ENCODE results near the gene SCYGR8.

The SCYGR8 gene

DNA sequence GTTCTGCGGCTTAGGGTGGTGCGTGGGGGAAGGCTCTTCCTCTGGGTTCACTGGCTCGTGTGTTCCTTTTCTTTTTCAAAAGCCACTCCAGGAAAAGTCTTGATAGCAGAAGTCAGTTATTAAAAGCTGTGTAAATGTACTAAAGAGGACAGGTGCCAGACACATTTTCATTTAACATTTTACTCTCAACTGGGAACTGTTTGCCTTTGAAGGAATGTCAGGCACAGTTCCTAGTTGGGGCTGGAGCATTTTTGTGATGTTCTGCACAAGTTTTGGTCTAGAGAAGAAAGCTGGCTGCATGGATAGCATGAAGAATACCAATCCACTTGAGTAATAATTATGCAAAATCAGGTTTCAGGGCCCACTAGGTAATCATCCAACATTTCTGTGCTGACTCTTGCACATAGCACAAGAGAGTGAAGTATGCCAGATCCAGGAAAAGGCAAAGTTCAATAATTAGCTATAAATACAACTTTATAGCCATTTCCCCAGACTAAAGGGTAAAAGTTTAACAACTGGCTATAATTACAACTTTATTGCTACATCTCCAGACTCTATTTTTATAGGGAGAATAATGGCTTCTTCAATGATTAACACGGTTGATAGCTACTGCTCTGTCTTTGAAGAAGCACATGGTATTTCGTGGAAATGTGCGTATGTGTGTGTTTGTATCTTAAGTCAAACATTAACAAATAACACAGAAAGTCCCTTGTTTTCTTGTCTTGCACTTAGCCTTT lies 16.2 kb downstream of the SCYGR8 start:
- DNase-seq (ENCODE audit: low read depth) = no peak

DNA sequence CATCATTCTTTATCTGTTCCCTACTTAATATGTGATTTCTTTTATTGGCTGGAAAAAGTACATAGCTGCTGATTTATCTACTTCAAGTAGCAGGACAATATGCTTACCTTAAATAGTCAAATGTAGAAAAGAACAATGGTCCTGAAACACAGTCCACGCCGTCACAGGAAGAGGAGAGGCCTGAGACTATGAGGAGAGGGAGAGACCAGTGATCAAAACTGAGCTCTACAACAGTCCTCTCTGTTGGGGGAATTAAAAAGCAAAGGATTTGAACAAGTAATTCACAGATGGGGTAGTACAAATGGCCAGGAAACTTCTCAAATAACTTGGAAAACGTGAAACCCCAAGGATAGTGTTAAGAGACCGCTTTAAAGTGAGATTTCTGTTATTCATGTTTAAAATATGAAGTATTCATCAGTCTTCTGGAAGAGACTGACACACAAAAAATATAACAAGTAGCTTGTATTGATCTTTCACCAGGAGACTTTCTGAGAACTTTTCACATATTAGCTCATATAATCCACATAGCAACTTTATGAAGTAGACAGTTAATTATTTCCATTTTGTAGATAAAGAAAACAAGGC lies 20.2 kb downstream of the SCYGR8 start:
- DNase-seq (ENCODE audit: low read depth) = no peak

DNA sequence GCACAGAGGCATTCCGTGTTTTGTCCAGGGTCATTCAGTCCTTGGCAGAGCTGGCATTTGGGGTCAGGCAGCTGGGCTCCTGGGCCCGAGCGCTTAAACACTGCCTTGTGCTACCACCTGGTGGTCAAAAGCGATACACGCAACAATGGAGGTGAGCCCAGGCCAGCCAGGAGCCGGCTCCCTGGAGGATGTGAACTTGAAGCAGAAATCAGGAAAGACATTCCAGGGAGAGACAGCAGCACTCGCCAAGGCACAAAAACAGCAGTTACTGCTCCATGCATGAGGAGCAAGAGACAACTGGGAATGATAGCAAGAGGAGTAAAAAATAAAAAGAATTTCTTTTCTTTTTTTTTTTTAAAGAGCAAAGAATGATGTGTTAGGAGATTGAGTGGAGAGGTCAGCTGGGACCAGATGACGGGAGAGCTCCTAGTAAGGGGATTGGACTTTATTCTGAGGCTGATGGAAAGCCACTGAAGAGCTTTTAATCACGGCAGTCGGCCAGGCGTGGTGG lies 20.7 kb downstream of the SCYGR8 start:
- DNase-seq (ENCODE audit: low read depth) = peak; percentile 50

DNA sequence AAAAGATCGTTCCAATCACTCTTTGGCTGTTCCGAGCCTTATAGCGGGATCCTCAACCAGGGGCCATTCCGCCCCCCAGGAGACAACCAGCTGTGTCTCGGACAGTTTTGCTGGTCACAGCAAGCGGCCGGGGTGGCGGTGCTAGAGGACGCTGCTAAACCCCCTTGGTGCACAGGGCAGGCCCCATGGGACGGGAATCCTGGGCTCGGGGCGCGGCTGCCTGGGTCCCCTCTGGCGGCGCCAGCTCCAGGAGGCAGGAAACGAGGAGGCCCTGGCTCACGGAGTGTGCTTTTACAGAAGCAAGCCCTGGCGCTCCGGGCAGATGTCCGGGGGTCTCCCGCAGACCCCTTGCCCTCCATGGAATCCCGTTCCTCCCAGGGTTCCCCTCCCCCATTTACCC lies 22.1 kb downstream of the SCYGR8 start:
- DNase-seq (ENCODE audit: low read depth) = no peak

DNA sequence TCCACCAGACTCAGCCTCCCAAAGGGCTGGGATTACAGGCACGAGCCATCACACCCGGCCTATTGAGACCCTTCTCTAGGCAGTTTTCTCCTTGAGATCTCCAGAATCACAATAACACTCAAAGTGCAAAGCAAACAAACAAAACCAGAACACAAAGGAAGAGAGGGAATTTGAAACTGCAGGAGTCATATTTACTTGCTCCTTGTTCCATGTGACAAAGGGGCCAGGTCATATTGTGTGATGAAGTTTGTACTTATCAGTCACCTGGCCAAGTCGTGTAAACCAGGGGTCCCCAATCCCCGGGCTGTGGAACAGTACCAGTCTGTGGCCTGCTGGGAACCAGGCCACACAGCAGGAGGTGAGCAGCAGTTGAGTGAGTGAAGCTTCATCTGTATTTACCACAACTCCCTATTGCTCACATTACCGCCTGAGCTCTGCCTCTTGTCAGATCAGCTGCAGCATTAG lies 26.5 kb downstream of the SCYGR8 start:
- DNase-seq (ENCODE audit: low read depth) = no peak

DNA sequence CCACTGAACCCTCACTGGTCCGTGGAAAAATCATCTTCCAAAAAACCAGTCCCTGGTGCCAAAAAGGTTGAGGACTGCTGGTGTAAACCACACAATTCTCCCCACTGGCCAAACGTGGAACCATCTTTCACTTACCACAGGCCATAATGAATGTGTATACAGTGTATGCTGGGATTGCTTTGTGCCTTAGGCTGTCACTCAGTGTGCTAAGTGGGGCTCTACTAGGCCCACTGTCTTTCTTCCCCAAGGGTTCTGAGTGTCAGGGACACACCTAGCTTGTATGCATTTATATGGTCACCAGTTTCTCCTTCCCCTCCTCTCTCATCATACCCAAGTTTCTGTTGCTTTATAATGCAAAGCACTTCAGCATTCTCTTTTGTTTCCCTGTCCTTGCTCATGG lies 27.2 kb downstream of the SCYGR8 start:
- DNase-seq (ENCODE audit: low read depth) = no peak

DNA sequence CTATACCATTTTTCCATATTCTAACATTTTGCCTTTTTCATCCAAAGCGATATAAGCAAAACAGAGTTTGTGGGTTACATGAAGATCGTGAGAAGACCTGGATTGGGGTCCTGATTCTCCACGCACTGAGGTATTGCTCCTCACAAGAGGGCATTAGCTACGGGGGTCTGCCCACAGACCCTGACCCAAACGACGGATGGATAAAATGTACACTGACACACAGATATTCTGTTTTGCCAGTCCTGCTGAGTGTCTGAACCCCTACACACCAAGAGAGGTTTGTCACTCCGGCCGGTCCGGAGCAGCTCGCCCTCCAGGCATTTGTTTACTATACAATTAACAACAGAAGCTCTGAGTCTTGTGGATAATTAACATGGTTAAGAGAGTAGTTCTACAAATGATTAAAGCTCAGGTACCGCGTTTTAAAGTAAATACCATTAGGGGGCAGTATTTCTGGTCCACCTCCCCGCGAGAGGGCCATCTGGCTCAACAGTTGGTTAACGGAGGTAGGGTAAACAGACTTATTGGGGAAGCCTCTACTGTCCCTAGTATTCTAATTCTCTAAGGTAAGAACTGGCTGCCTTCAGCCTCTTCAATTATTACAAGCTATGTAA lies 28.4 kb downstream of the SCYGR8 start:
- no peak for DNase-seq (ENCODE audit: low read depth)

DNA sequence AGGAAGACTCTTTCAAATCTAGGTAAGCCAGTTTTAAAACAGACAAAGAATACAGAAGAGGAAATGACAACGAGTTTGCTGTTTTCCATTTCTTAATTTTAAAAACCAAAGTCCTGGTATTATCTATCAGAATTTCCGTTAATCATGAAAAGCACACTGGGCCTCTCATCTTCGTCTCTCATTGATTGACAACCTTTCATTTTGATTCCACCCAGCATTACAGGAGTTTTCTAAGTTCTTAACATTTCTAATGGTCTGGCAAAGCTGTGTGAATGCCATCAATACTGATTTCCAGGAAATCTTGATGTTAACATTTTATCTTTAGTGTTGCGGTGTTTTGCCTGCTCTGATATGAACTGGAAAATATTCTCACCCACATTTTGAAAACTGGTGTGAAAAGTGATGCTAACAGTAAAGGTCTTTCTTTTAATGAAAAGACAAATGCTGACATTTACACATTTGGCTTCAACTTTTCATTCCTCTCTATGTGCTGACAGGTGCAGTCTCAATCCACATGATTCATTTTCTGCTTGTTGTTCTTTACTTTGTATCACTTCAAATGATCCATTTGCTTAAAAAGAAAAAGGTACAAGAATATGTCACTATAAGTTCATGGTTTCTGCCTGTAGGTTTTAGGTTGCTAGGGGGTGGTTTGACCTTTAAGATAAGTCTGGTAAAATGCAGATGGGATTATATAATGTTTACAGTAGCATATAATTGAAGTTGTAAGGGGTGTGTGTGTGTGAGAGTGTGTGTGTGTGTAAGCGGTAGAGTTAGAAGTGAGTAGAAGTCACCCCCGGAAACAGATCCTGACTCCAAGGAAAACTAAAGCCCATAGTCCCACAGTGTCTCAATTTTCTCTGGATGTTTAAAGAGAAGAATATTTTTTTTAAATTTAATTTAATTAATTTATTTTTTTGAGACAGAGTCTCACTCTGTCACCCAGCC lies 29.5 kb downstream of the SCYGR8 start:
- DNase-seq (ENCODE audit: low read depth) = no peak

DNA sequence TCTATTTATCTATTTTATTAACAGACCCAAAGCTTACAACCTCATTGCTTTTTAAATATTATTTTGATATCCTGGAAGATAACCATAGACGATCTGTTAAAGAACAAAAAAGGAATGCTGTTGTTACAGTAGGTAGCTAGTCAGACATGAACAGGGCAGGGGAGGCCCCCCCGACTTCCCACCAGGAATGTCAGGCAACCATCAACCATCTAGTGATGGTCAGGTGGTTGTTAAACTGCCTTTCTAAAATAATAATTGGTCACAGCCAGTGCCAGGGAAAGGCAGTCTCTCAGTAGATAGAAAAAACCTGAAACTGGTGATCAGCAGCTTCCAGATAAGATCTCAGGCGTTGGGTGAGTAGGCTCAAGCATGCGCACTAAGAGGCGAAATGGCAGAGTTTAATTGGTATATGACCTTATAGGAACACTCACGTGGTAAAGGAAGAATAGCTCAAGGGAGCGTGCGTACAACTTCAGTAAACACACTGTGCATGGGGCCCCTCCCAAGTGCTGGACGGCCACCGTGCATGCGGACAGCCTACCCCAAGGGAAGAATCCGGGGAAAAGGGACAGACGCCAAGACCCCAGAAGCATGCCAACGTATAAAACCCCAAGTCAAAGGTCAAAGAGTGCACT lies 35.4 kb downstream of the SCYGR8 start:
- no peak for DNase-seq (ENCODE audit: low read depth)

DNA sequence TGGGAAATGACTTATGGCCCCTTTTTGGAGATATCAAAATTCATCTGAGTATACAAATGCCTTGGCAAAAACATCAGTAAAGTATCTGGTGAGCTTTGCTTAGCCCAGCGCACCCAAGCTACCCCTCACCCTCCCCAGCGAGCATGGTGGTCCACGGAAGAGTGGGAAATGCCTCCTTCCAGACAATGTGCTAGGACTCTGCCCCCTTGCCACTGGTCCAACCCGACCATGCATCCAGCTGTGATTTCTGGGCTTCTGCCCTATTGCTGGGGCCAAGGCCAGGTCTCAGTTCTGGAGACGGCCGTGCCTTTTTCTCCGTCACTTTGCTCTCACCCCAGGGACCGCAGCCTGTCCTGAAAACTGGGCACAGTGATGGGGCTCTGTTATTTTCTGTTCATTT lies 36.1 kb downstream of the SCYGR8 start:
- no peak for DNase-seq (ENCODE audit: low read depth)

DNA sequence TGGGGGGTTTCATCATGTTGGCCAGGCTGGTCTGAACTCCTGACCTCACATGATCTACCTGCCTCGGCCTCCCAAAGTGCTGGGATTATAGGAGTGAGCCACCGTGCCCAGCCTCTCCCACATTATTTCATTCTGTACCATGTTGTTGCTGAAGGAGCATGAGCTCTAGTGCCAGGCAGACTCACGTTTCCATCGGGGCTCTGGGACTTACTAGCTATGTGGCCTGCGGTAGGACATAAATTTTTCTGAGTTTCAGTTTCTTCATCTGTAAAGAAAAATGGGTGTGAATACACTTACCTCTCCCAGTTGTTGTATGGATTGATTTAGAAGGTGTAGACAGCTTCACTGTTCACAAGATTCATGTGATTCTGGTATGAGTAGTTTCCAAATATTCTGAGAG lies 37.1 kb downstream of the SCYGR8 start:
- no peak for DNase-seq (ENCODE audit: low read depth)

DNA sequence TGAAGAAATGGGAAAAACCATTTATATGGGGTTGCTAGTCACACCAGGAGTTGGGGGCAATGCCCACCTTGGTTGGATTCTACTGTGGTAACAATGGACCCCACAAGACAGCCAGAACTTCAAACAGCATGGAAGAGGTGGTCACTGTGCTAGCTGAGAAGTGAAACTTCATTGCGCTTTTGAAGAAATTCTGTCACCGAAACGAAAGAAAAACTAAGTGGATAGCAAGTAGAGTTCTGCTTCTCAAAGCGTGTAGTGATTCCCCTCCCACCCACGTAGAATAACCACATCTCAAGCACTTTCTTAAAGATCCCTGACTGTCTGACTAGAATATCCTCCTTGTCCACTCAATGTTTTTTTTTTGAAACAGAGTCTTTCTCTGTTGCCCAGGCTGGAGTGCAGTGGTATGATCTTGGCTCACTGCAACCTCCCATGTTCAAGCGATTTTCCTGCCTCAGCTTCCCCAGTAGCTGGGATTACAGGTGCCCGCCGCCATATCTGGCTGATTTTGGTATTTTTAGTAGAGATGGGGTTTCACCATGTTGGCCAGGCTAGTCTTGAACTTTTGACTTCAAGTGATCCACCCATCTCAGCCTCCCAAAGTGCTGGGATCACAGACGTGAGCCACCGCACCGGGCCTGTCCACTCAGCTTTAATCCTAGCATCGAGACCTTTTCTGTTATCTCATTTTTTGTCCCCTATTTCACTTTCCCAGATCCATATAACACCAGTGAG lies 37.9 kb downstream of the SCYGR8 start:
- DNase-seq (ENCODE audit: low read depth) = peak; percentile 6

DNA sequence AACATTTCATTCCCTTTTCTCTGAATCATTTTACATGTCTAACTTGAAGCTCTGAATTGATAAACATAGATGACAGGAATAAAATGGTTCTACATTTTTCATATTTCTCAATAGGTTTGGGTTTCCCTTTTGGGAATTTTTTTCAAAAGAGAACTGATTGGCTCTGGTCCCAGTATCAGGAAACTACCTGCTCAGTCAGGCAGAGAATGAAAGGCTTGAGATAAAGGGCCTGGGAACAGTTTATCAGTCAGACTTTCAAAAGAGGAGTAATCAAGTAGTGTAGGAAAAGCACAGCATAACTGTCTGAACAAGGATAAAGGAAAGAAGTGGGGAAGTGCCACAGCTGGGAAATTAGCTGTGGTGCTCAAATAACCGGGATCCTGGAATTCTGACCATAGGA lies 39.6 kb downstream of the SCYGR8 start:
- no peak for DNase-seq (ENCODE audit: low read depth)

DNA sequence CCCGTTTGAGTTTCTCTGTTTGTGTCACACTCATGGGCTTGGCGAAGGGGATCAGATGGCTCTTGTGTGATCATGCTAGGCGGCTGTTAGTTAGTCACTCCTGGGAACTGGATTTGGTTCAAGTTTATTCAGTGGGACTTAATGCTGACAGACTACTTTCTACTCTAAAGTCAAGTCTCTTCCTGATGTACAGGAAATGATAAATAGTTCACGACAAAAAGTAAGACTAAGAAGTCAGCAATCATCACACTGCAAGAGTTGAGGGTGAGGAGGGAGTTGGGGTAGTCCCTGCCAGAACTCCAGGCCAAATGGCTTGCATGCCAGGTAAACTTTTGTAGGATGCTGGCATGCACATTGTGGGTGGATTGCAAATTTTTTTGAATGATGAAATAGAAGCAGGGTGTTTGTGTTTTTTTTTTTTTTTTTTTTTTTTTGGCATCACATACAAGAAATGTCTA lies 42.9 kb downstream of the SCYGR8 start:
- no peak for DNase-seq (ENCODE audit: low read depth)

DNA sequence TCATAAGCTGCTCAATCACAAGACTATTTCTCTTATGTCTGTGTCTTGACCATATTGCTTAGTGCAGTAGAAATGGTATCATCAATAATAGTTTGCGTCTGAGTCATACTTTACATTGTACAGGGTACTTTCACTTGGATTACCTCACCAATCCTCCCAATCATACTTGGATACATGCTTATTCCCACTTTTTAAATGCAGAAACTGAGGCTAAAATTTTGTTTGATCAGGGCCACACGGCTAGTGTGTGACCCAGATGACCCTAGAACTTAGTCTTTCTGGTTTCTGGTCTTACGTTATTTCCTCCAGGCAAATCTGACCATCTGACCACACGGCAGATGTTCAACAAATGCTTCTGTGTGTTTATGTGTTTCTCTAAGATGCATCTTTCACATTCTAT lies 44.1 kb downstream of the SCYGR8 start:
- no peak for DNase-seq (ENCODE audit: low read depth)

DNA sequence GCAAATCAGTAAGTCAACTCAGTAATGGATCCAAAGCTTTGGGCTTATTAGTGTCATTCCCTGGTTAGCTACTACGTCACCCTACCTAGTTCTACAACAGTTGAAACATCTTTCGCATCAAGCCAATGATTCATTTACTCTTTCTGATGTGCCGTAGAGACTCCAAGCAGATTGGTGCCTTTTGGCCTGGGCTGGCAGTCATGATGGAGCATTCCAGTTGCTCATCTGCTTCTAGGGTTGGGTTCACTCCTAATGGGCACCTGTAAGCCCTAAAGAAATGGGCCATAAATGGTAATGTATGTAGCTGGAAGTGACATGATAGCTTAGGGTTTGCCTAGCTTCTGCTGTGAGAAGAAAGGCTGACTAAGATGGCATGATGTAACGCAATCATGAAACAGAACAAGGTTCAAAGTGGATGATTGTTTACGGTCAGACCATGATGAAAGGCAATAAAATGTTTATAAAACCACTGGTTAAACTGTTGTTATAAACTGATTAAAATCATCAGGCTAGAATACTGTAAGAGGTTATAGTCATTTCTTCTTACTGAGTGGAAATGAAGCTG lies 47.5 kb downstream of the SCYGR8 start:
- no peak for DNase-seq (ENCODE audit: low read depth)
